Measurements from ENCODE around the gene RALGDS. TPM values are rescaled to one million over a fixed set of nuclear protein-coding genes. Genes with fewer than 3 reads are reported as not detected.

The RALGDS gene
- total and polyA plus RNA-seq, 9 of the 15 experiments (the other 6 are each of a cell fraction or from before 2014, with no cell fraction given), result 0.75 to 43.3 (median 27.1) TPM

- TF ChIP-seq ARID4B (CRISPR knock-in tag; IDR thresholded peaks at IDR 0.05) (no peak), ELF2 (CRISPR knock-in tag; IDR thresholded peaks at IDR 0.05) (no peak), CCNT2 (IDR thresholded peaks at IDR 0.05; ENCODE audit: borderline replicate concordance, extremely low read depth, insufficient read length, low read depth, low read length) (no peak), ARID1B (IDR thresholded peaks at IDR 0.05) (peak; percentile 42; the same call in 1 of the 2 replicates), ETV1 (tag; conservative IDR thresholded peaks at IDR 0.05; ENCODE audit: low read depth) (no peak), DLX4 (CRISPR knock-in tag; IDR thresholded peaks at IDR 0.05) (no peak), IRF1 (CRISPR knock-in tag; IDR thresholded peaks at IDR 0.05; ENCODE audit: borderline replicate concordance) (no peak), ZC3H11A (IDR thresholded peaks at IDR 0.05; ENCODE audit: low read depth, low read length) (no peak), GTF2E2 (tag; IDR thresholded peaks at IDR 0.05) (no peak), POLR2A (conservative IDR thresholded peaks at IDR 0.05) (peak; percentile 47; the same call in 1 of the 2 replicates), STAG1 (CRISPR knock-in tag; IDR thresholded peaks at IDR 0.05; ENCODE audit: borderline replicate concordance) (no peak), ZNF165 (CRISPR knock-in tag; IDR thresholded peaks at IDR 0.05; ENCODE audit: borderline replicate concordance) (no peak), HNRNPL (IDR thresholded peaks at IDR 0.05; ENCODE audit: low read depth, low read length) (no peak), PCBP2 (IDR thresholded peaks at IDR 0.05; ENCODE audit: low read depth, low read length, poor library complexity, severe bottlenecking) (no peak), BHLHE40 (IDR thresholded peaks at IDR 0.05; ENCODE audit: low read length) (0 out of 2 replicates have a peak, but pooled peaks have one; percentile 19), SFPQ (IDR thresholded peaks at IDR 0.05; ENCODE audit: low read depth, low read length) (no peak), COPS2 (conservative IDR thresholded peaks at IDR 0.05) (no peak), PTRF (tag; IDR thresholded peaks at IDR 0.05) (no peak), ZNF780A (CRISPR knock-in tag; IDR thresholded peaks at IDR 0.05) (no peak), MEIS2 (IDR thresholded peaks at IDR 0.05; ENCODE audit: partially characterized antibody) (peak; percentile 23), ZZZ3 (IDR thresholded peaks at IDR 0.05) (no peak)
Measured at GRCh38 chr9:133058550-133059320, 62.3 kb downstream of the RALGDS start (continued).
